Osteocyte (in vitro differentiated cells): Measurements from ENCODE around the gene NPR1. TPM values are rescaled to one million over a fixed set of nuclear protein-coding genes. Genes with fewer than 3 reads are reported as not detected.

Experiments
- DNase-seq: peaks from one replicate; pipeline ENCODE4 v3.0.0; 2021; ENCODE audit warnings: mixed read lengths; ENCODE audit not compliant: unreplicated experiment; ENCODE audit errors: extremely low spot score
- H3K27ac Mint-ChIP-seq: one replicate; pipeline ENCODE4 v1.8.0; 2021; ENCODE audit warnings: mild to moderate bottlenecking, mixed read lengths; ENCODE audit not compliant: unreplicated experiment
- H3K27me3 Mint-ChIP-seq: one replicate; pipeline ENCODE4 v1.8.0; 2021; ENCODE audit warnings: mixed read lengths; ENCODE audit not compliant: unreplicated experiment
- H3K36me3 Mint-ChIP-seq: one replicate; pipeline ENCODE4 v1.8.0; 2021; ENCODE audit warnings: mixed read lengths; ENCODE audit not compliant: unreplicated experiment
- H3K4me1 Mint-ChIP-seq: one replicate; pipeline ENCODE4 v1.8.0; 2021; ENCODE audit warnings: mixed read lengths; ENCODE audit not compliant: unreplicated experiment
- H3K4me3 Mint-ChIP-seq: one replicate; pipeline ENCODE4 v1.8.0; 2021; ENCODE audit warnings: mild to moderate bottlenecking, moderate library complexity, mixed read lengths; ENCODE audit not compliant: unreplicated experiment
- H3K9me3 Mint-ChIP-seq: one replicate; pipeline ENCODE4 v1.8.0; 2021; ENCODE audit warnings: mixed read lengths; ENCODE audit not compliant: unreplicated experiment
- total RNA-seq: library from RNA; stranded (reverse); gene quantifications from 2 replicates; pipeline ENCODE4 v1.2.1, GENCODE V29; 2021
- TF ChIP-seq, protein P1 (sequence below): fragments of 200-600 bp; sonication (generic); IDR thresholded peaks from 2 replicates; pipeline ENCODE4 v1.5.0; 2021; ENCODE audit warnings: antibody characterized with exemption, mild to moderate bottlenecking, moderate library complexity

Gene NPR1
- total RNA-seq, 1 donor from 2014 or later, result 0.16 TPM

DNA sequence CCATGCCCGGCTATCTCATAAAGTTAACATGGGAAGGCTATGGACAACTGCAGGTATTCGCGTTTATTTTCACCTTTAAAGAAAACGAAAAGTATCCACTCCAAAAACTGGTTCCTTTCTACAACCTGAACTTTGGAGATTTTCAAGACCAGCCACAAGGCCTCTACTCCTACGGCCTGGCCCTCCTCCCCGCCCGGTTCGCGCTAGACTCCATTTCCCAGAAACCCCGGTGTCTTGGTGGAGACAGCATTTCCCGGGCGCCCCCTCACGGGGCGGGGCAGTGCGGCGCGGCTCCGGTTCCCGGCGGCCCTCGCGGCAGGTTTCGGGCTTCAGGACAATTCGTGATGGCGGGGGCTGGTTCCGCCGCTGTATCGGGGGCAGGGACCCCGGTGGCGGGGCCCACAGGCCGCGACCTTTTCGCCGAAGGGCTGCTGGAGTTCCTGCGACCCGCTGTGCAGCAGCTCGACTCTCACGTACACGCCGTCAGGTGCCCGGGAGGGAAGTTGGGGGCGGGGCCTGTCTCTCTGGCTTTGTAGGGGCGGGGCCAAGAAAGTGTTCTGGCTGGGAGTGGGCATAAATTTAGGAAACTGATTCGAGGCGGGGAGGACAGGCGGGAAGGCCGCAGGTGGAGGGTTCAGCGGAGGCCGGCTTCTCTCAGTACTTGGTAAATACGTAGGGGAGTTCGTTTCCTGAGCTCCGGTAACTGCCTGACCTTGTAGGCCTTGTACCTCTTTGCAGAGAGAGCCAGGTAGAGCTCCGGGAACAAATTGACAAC is 19.9 kb upstream of the NPR1 start, which contains the start of gene SNAPIN:
SNAPIN (plus strand) TSS at position 304 of the 775 bp plus-strand sequence; CDS start at position 345, 41 bp downstream.
- peak within 1 kb of the TSS; percentile 97 for H3K4me3 Mint-ChIP-seq
- H3K9me3 Mint-ChIP-seq, result no peaks in the 10 kb centered on the region
- peak within 1 kb of the TSS; percentile 90 for H3K27ac Mint-ChIP-seq
- TF ChIP-seq, protein P1, sequence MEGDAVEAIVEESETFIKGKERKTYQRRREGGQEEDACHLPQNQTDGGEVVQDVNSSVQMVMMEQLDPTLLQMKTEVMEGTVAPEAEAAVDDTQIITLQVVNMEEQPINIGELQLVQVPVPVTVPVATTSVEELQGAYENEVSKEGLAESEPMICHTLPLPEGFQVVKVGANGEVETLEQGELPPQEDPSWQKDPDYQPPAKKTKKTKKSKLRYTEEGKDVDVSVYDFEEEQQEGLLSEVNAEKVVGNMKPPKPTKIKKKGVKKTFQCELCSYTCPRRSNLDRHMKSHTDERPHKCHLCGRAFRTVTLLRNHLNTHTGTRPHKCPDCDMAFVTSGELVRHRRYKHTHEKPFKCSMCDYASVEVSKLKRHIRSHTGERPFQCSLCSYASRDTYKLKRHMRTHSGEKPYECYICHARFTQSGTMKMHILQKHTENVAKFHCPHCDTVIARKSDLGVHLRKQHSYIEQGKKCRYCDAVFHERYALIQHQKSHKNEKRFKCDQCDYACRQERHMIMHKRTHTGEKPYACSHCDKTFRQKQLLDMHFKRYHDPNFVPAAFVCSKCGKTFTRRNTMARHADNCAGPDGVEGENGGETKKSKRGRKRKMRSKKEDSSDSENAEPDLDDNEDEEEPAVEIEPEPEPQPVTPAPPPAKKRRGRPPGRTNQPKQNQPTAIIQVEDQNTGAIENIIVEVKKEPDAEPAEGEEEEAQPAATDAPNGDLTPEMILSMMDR, result peak; percentile 32
- peaks cover 18% of the 10 kb centered on the region for H3K36me3 Mint-ChIP-seq
- H3K4me1 Mint-ChIP-seq, result peaks cover 14% of the 10 kb centered on the region
- H3K27me3 Mint-ChIP-seq, result no peaks in the 10 kb centered on the region
- peak; percentile 95 for DNase-seq

DNA sequence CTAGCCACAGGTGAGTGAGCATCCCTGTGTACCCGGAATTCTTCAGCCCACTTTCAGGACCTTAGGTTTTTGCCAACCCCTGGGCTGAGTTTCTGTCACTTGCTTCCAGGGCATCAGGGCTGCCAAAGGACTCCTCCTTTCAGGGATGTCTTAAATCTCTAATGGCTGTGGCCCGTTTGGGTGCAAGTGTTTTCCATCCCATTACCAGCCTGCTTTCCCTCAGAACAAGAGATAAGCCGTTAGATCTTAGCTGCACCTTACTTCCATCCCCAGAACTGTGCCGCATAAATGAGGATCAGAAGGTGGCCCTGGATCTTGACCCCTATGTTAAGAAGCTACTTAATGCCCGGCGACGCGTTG is 19.3 kb upstream of the NPR1 start:
- no peaks in the 10 kb centered on the region for H3K27me3 Mint-ChIP-seq
- peaks cover 22% of the 10 kb centered on the region for H3K36me3 Mint-ChIP-seq
- no peak for DNase-seq
- TF ChIP-seq, protein P1, result no peak
- H3K27ac Mint-ChIP-seq, result peak overlapping the region; percentile 90
- peaks cover 14% of the 10 kb centered on the region for H3K4me1 Mint-ChIP-seq
- peak overlapping the region; percentile 97 for H3K4me3 Mint-ChIP-seq
- H3K9me3 Mint-ChIP-seq, result no peaks in the 10 kb centered on the region

DNA sequence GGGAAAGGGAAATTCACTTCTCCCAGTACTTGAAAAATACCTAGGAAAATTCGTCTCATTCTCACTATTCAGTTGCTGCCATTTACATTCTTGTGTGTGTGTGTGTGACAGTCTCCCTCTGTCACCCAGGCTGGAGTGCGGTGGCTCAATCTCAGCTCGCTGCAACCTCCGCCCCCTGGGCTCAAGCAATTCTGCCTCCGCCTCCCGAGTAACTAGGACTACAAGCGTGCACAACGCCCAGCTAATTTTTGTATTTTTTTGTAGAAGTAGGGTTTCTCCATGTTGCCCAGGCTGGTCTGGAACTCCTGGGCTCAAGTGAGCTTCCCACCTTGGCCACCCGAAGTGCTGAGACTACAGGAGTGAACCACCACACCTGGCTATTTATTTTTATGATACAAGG is 18.8 kb upstream of the NPR1 start:
- Mint-ChIP-seq H3K27me3 (no peaks in the 10 kb centered on the region), H3K9me3 (no peaks in the 10 kb centered on the region), H3K36me3 (peaks cover 25% of the 10 kb centered on the region), H3K4me3 (peak overlapping the region; percentile 97), H3K4me1 (peaks cover 14% of the 10 kb centered on the region), H3K27ac (peak overlapping the region; percentile 90)
- TF ChIP-seq, protein P1, result no peak
- DNase-seq, result no peak

DNA sequence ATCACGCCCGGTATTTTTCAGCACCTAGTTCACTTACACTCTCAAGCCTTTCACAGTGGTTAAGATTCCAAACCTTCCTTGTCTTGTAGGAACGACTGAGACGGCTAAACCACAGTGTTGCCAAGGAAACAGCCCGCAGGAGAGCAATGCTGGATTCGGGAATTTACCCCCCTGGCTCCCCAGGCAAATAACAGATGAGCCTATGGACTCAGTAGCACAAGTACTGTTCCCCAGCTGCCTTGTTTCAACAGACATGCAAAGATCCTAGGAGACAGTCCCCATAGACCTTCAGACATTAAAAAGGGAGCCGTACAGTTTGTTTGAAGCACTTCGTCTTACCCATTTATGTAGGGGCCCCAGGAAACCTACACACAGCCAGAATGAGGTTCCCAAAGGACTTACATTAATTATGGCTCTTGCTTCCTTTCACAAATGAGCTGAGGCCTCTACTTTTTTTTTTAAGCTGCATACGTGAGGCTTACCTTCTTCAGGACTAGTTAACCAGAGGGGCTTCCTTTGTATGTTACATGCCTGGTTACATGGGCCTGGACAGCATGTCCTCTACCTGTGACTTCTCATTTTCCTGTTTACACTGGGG is 17.3 kb upstream of the NPR1 start:
- peaks cover 14% of the 10 kb centered on the region for H3K4me1 Mint-ChIP-seq
- DNase-seq, result no peak
- no peaks in the 10 kb centered on the region for H3K9me3 Mint-ChIP-seq
- peaks cover 39% of the 10 kb centered on the region for H3K36me3 Mint-ChIP-seq
- peak overlapping the region; percentile 56 for H3K27ac Mint-ChIP-seq
- no peak overlapping the region for H3K4me3 Mint-ChIP-seq
- TF ChIP-seq, protein P1, result no peak
- H3K27me3 Mint-ChIP-seq, result no peaks in the 10 kb centered on the region

DNA sequence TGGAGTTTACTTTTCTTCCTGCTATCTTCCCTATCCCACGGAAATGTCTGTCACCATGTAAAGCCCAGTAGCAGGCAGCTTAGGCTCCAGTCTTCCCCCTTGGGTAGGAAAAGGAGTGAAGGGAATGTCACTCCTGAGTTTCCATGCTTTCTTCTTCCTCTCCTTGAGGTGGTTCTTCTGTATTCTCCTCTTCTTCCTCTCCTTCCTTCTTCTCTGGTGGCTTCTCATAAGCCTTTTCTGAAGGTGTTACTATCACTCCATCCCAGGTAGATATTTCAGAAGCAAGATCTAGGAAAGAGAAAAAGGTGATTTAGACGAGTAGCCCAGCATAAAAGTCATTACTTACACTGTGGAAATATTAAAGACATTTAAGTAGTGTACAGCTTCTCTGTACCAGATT is 16.2 kb upstream of the NPR1 start:
- peaks cover 14% of the 10 kb centered on the region for H3K4me1 Mint-ChIP-seq
- no peaks in the 10 kb centered on the region for H3K27me3 Mint-ChIP-seq
- no peak overlapping the region for H3K4me3 Mint-ChIP-seq
- no peaks in the 10 kb centered on the region for H3K9me3 Mint-ChIP-seq
- DNase-seq, result no peak
- no peak overlapping the region for H3K27ac Mint-ChIP-seq
- TF ChIP-seq, protein P1, result no peak
- H3K36me3 Mint-ChIP-seq, result peaks cover 44% of the 10 kb centered on the region
